ENCODE data around the gene SUOX.
"Not testable (repeated sequence)": the region's sequence is repeated elsewhere in the genome, so short reads cannot be mapped to it uniquely, and the experiment has no call there.

The SUOX gene

GRCh38 chr12:55996715-55997534 lies at the start of gene SUOX:
Gene SUOX (plus strand): TSS chr12:55997276. CDS start chr12:56002222, 4,946 bp downstream.
- peak; percentile 91 for DNase-seq (ENCODE audit: low read depth, low spot score)

- DNase-seq (ENCODE audit: low read depth, low spot score) = no peak
Observed at GRCh38 chr12:55955344-55955743, 41.7 kb upstream of the SUOX start.

- no peak for DNase-seq (ENCODE audit: low read depth, low spot score)
Observed at GRCh38 chr12:55955800-55956508, 41.1 kb upstream of the SUOX start.

GRCh38 chr12:55957106-55957859 lies 39.8 kb upstream of the SUOX start:
- DNase-seq (ENCODE audit: low read depth, low spot score) = no peak

- DNase-seq (ENCODE audit: low read depth, low spot score) = no peak
Observed at GRCh38 chr12:55963760-55964159, 33.3 kb upstream of the SUOX start.

GRCh38 chr12:55965240-55965639 lies 31.8 kb upstream of the SUOX start:
- no peak for DNase-seq (ENCODE audit: low read depth, low spot score)

GRCh38 chr12:55965941-55966407 lies 31.1 kb upstream of the SUOX start, which contains the start of gene PMEL:
Gene PMEL (minus strand): TSS chr12:55966042. CDS start chr12:55966011, 31 bp downstream.
- DNase-seq (ENCODE audit: low read depth, low spot score) = no peak

GRCh38 chr12:55966408-55967281 lies 30.4 kb upstream of the SUOX start, which contains the start of gene CDK2:
Gene CDK2 (plus strand): TSS chr12:55966830. CDS start chr12:55967009, 179 bp downstream.
- no peak for DNase-seq (ENCODE audit: low read depth, low spot score)

GRCh38 chr12:55969356-55969755 lies 27.7 kb upstream of the SUOX start:
- DNase-seq (ENCODE audit: low read depth, low spot score) = no peak

- DNase-seq (ENCODE audit: low read depth, low spot score) = no peak
Observed at GRCh38 chr12:55970775-55971174, 26.3 kb upstream of the SUOX start.

- DNase-seq (ENCODE audit: low read depth, low spot score) = no peak
Observed at GRCh38 chr12:55972042-55972441, 25.0 kb upstream of the SUOX start.

- no peak for DNase-seq (ENCODE audit: low read depth, low spot score)
Observed at GRCh38 chr12:55972456-55972855, 24.6 kb upstream of the SUOX start.

- no peak for DNase-seq (ENCODE audit: low read depth, low spot score)
Observed at GRCh38 chr12:55972911-55973598, 24.0 kb upstream of the SUOX start.

GRCh38 chr12:55973599-55974307 lies 23.3 kb upstream of the SUOX start, which contains the start of gene RAB5B:
Gene RAB5B (plus strand): TSS chr12:55974078. CDS start chr12:55986961, 12,883 bp downstream.
- DNase-seq (ENCODE audit: low read depth, low spot score) = peak; percentile 100

- no peak for DNase-seq (ENCODE audit: low read depth, low spot score)
Observed at GRCh38 chr12:55974308-55974730, 22.8 kb upstream of the SUOX start.

GRCh38 chr12:55978393-55978792 lies 18.7 kb upstream of the SUOX start:
- DNase-seq (ENCODE audit: low read depth, low spot score) = no peak

- DNase-seq (ENCODE audit: low read depth, low spot score) = no peak
Observed at GRCh38 chr12:55979069-55979468, 18.0 kb upstream of the SUOX start.

GRCh38 chr12:55981882-55982281 lies 15.2 kb upstream of the SUOX start:
- DNase-seq (ENCODE audit: low read depth, low spot score) = not testable (repeated sequence)

- DNase-seq (ENCODE audit: low read depth, low spot score) = no peak
Observed at GRCh38 chr12:55982319-55982936, 14.6 kb upstream of the SUOX start.

Data from iPS DF 19.7 (cell line).